GM19328 (cell line): ENCODE results near the gene ZFHX3.

Experiments
- ATAC-seq: cut with Tn5 transposase; IDR thresholded peaks from one replicate; pipeline ENCODE4 v1.9.1; 2021; ENCODE audit warnings: mild to moderate bottlenecking, moderate library complexity; ENCODE audit not compliant: unreplicated experiment

ZFHX3 gene

GRCh38 chr16:72886346-72886974 is 161.5 kb downstream of the ZFHX3 start:
- no peak for ATAC-seq

- no peak for ATAC-seq
These were observed 163.4 kb downstream of the ZFHX3 start for GRCh38 chr16:72884573-72884972.

- no peak for ATAC-seq
These were observed 163.9 kb downstream of the ZFHX3 start for GRCh38 chr16:72884037-72884436.

- ATAC-seq = no peak
These were observed 168.1 kb downstream of the ZFHX3 start for GRCh38 chr16:72879846-72880245.

GRCh38 chr16:72878301-72879269 is 169.3 kb downstream of the ZFHX3 start:
- no peak for ATAC-seq

GRCh38 chr16:72877374-72878028 is 170.4 kb downstream of the ZFHX3 start:
- ATAC-seq = no peak

GRCh38 chr16:72876981-72877373 is 171.0 kb downstream of the ZFHX3 start:
- ATAC-seq = no peak

GRCh38 chr16:72876221-72876620 is 171.7 kb downstream of the ZFHX3 start:
- no peak for ATAC-seq

- ATAC-seq = no peak
These were observed 172.5 kb downstream of the ZFHX3 start for GRCh38 chr16:72875291-72876031.

GRCh38 chr16:72873853-72874252 is 174.1 kb downstream of the ZFHX3 start:
- ATAC-seq = no peak

GRCh38 chr16:72873044-72873443 is 174.9 kb downstream of the ZFHX3 start:
- no peak for ATAC-seq

- ATAC-seq = no peak
These were observed 182.1 kb downstream of the ZFHX3 start for GRCh38 chr16:72865835-72866234.

GRCh38 chr16:72865258-72865657 is 182.7 kb downstream of the ZFHX3 start:
- ATAC-seq = no peak

GRCh38 chr16:72864130-72864833 is 183.6 kb downstream of the ZFHX3 start:
- no peak for ATAC-seq

GRCh38 chr16:72862090-72862489 is 185.8 kb downstream of the ZFHX3 start:
- no peak for ATAC-seq

- no peak for ATAC-seq
These were observed 187.0 kb downstream of the ZFHX3 start for GRCh38 chr16:72860726-72861562.

- ATAC-seq = no peak
These were observed 188.3 kb downstream of the ZFHX3 start for GRCh38 chr16:72859581-72859980.

- ATAC-seq = no peak
These were observed 189.0 kb downstream of the ZFHX3 start for GRCh38 chr16:72858665-72859493.
